ENCODE data around the gene CCL18. TPM values are rescaled to one million over a fixed set of nuclear protein-coding genes. Genes with fewer than 3 reads are reported as not detected.
"Not testable (repeated sequence)": the region's sequence is repeated elsewhere in the genome, so short reads cannot be mapped to it uniquely, and the experiment has no call there.

Gene CCL18
- total RNA-seq, 1 donor from 2014 or later = not detected

GRCh38 chr17:36081681-36082471 is 17.8 kb downstream of the CCL18 start:
- Mint-ChIP-seq H3K27ac (peak overlapping the region; percentile 9), H3K27me3 (ENCODE audit: low read depth) (peaks cover 19% of the 10 kb centered on the region), H3K4me1 (ENCODE audit: low read depth) (peaks cover 29% of the 10 kb centered on the region)
- H3K9me3 Mint-ChIP-seq; H3K4me3 Mint-ChIP-seq (ENCODE audit: low read depth); DNase-seq (ENCODE audit: low spot score); intact Hi-C loops (cut with micrococcal nuclease); H3K36me3 Mint-ChIP-seq (ENCODE audit: low read depth): not testable (repeated sequence)

DNA sequence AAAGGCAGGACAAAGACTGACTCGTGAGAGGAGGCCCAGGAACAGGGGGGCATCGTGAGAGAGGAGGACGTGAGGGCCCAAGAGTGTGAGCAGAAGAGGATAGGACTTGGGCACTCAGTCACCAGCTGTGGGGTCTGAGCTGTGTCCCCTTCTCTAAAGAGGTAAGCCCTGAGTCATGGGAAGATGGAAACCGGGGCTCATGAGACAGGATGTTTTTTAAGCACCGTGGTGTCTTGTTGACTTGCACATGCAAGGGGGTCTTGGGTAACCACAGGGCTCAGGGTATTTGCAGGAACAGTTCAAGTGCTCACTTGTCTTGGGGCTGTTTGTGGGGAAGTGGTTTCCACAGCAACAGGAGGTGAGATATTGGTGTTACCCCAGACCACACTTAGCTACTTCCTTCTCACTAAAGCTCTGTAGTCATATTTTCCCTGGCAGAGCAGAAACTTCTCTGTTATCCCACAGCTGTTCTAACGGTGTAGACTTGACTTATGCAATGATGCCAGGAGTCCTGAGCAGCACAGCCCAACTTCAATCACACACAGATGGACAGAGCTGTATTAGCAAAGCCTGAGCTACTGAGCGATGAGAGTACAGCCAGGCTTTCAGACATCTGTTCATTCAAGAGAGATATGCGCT is 18.5 kb downstream of the CCL18 start:
- Mint-ChIP-seq H3K4me1 (ENCODE audit: low read depth) (peaks cover 29% of the 10 kb centered on the region), H3K27me3 (ENCODE audit: low read depth) (peaks cover 14% of the 10 kb centered on the region), H3K27ac (peak overlapping the region; percentile 9)
- H3K4me3 Mint-ChIP-seq (ENCODE audit: low read depth); H3K9me3 Mint-ChIP-seq; H3K36me3 Mint-ChIP-seq (ENCODE audit: low read depth); intact Hi-C loops (cut with micrococcal nuclease): not testable (repeated sequence)
- peak; percentile 36 for DNase-seq (ENCODE audit: low spot score)

DNA sequence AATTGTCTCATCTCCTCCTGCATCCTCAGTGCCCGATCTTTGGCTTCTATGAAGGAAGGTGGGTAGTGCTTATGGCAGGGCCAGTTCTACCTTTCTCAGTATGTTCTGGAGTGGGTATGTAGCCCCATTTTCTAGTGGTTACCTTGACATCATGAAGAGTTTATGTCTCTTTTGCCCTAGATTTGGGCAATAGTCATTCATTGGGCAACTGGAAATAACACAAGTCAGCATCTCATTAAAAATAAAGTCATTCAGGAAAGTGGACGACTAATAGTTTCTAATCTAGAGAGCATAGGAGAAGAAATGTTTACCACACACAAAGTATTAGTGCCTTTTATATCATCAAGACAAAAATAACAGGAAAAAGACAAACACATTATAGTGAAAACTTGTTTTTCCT is 19.6 kb downstream of the CCL18 start:
- intact Hi-C loops (cut with micrococcal nuclease); H3K36me3 Mint-ChIP-seq (ENCODE audit: low read depth); H3K9me3 Mint-ChIP-seq; DNase-seq (ENCODE audit: low spot score); H3K4me3 Mint-ChIP-seq (ENCODE audit: low read depth); H3K27ac Mint-ChIP-seq; H3K27me3 Mint-ChIP-seq (ENCODE audit: low read depth): not testable (repeated sequence)
- peaks cover 29% of the 10 kb centered on the region for H3K4me1 Mint-ChIP-seq (ENCODE audit: low read depth)

DNA sequence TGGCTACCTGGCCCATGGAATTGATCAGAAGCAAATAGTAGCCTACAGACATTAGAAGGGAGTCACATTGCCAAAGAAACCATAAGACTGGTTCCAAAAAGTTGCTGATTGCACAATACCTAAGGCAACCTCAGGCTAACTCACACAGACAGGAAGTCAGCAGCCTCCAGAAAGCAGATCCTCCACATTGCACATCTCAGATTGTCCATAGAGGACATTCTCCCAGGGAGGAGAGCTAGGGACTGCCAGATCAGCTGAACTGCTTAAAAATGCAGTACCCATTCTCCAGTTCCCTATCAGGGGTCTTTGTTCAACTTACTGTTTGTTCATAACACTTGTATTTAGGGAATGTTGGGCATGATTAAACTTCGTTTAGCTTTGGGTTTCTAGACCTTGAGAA is 21.7 kb downstream of the CCL18 start:
- Mint-ChIP-seq H3K4me3 (ENCODE audit: low read depth) (no peak overlapping the region), H3K27me3 (ENCODE audit: low read depth) (peaks cover 13% of the 10 kb centered on the region), H3K4me1 (ENCODE audit: low read depth) (peaks cover 47% of the 10 kb centered on the region), H3K27ac (no peak overlapping the region), H3K9me3 (no peaks in the 10 kb centered on the region), H3K36me3 (ENCODE audit: low read depth) (no peaks in the 10 kb centered on the region)
- intact Hi-C loops (cut with micrococcal nuclease) = no loop called here
- no peak for DNase-seq (ENCODE audit: low spot score)

DNA sequence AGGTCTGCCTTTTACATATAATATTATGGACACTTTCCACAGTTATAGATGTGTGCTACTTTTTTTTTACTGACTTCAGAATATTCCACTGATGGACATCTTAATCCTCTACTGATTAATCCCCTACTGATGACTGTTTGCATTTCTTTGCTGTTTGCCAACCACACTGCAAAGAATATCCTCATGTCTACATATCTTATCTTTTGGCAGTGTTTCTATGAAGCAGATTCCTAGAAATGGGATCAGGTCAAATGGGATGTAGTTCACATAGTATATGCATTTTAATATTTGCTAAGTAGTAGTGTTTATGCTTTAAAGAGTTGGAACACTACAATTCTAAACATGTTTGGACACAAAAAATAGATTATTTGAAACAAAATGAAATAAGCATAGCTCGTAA is 22.7 kb downstream of the CCL18 start:
- Mint-ChIP-seq H3K27me3 (ENCODE audit: low read depth) (peaks cover 13% of the 10 kb centered on the region), H3K27ac (no peak overlapping the region), H3K9me3 (no peaks in the 10 kb centered on the region), H3K4me1 (ENCODE audit: low read depth) (peaks cover 47% of the 10 kb centered on the region), H3K4me3 (ENCODE audit: low read depth) (no peak overlapping the region), H3K36me3 (ENCODE audit: low read depth) (no peaks in the 10 kb centered on the region)
- intact Hi-C loops (cut with micrococcal nuclease) = no loop called here
- DNase-seq (ENCODE audit: low spot score) = no peak

GRCh38 chr17:36087471-36087870 is 23.4 kb downstream of the CCL18 start:
- intact Hi-C loops (cut with micrococcal nuclease); H3K9me3 Mint-ChIP-seq; DNase-seq (ENCODE audit: low spot score); H3K27ac Mint-ChIP-seq; H3K36me3 Mint-ChIP-seq (ENCODE audit: low read depth); H3K4me3 Mint-ChIP-seq (ENCODE audit: low read depth): not testable (repeated sequence)
- Mint-ChIP-seq H3K27me3 (ENCODE audit: low read depth) (peaks cover 14% of the 10 kb centered on the region), H3K4me1 (ENCODE audit: low read depth) (peaks cover 47% of the 10 kb centered on the region)

- intact Hi-C loops (cut with micrococcal nuclease); H3K9me3 Mint-ChIP-seq; DNase-seq (ENCODE audit: low spot score); H3K27ac Mint-ChIP-seq; H3K4me3 Mint-ChIP-seq (ENCODE audit: low read depth); H3K36me3 Mint-ChIP-seq (ENCODE audit: low read depth): not testable (repeated sequence)
- peaks cover 14% of the 10 kb centered on the region for H3K27me3 Mint-ChIP-seq (ENCODE audit: low read depth)
- H3K4me1 Mint-ChIP-seq (ENCODE audit: low read depth) = peaks cover 47% of the 10 kb centered on the region
These were observed 24.0 kb downstream of the CCL18 start for GRCh38 chr17:36087897-36088572.

DNA sequence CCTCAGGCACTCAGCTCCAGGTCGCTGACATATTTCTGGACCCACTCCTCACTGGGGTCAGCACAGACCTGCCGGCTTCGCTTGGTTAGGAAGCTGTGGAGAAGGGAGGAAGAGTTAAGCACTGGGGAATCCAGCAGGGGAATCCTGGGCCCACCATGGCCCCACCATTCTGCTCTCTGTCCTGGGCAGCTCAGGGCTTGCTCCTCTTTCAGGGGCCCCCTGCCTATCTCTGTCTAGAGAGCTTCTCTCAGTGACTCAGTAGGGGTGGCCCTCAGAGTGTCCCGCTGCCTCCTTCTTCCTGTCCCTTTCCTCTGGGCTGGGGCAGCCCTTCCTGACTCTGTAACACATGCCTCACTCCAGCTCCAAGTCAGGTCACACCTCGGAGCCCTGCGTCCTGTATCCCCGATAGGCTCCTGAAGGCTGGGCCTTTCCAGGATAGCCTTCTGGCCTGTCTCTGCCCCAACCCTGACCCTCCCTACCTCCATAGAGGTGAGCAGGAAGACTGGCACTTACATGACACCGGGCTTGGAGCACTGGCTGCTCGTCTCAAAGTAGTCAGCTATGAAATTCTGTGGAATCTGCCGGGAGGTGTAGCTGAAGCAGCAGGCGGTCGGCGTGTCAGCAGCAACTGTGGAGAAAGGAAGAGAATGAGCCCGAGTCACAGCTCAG is 24.7 kb downstream of the CCL18 start:
- DNase-seq (ENCODE audit: low spot score) = no peak
- Mint-ChIP-seq H3K9me3 (no peaks in the 10 kb centered on the region), H3K27ac (peak overlapping the region; percentile 36), H3K27me3 (ENCODE audit: low read depth) (peaks cover 18% of the 10 kb centered on the region), H3K4me1 (ENCODE audit: low read depth) (peaks cover 43% of the 10 kb centered on the region), H3K36me3 (ENCODE audit: low read depth) (no peaks in the 10 kb centered on the region), H3K4me3 (ENCODE audit: low read depth) (peak overlapping the region; percentile 56)
- intact Hi-C loops (cut with micrococcal nuclease) = no loop called here

DNA sequence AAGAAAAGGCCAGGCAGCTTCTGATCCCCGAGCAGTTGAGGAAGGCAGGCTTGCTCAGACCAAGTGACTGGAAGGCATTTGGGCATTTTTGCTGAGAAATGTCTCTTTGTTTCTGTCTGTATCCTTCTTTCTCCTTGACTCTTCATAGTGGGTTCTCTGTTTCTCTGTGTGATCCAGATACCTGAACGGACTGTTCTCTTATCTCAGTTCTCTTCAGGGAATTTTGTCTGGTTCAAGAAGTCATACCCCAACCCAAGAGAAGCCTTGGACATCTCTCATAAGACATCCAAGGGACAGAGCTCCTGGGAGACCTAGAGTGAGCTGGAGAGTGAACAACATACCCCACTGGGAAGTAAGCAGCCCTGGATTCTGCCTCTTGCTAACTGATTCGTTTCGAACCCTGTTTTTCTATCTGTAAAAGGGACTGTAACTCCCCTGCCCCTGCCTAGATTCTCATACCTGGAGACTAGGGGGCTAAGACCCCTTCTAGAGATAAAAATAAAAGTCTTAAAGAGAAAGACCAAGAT is 25.3 kb downstream of the CCL18 start:
- Mint-ChIP-seq H3K9me3 (no peaks in the 10 kb centered on the region), H3K36me3 (ENCODE audit: low read depth) (no peaks in the 10 kb centered on the region), H3K4me3 (ENCODE audit: low read depth) (peak overlapping the region; percentile 56), H3K27me3 (ENCODE audit: low read depth) (peaks cover 19% of the 10 kb centered on the region), H3K27ac (peak overlapping the region; percentile 36), H3K4me1 (ENCODE audit: low read depth) (peaks cover 43% of the 10 kb centered on the region)
- DNase-seq (ENCODE audit: low spot score) = no peak
- intact Hi-C loops (cut with micrococcal nuclease) = no loop called here

DNA sequence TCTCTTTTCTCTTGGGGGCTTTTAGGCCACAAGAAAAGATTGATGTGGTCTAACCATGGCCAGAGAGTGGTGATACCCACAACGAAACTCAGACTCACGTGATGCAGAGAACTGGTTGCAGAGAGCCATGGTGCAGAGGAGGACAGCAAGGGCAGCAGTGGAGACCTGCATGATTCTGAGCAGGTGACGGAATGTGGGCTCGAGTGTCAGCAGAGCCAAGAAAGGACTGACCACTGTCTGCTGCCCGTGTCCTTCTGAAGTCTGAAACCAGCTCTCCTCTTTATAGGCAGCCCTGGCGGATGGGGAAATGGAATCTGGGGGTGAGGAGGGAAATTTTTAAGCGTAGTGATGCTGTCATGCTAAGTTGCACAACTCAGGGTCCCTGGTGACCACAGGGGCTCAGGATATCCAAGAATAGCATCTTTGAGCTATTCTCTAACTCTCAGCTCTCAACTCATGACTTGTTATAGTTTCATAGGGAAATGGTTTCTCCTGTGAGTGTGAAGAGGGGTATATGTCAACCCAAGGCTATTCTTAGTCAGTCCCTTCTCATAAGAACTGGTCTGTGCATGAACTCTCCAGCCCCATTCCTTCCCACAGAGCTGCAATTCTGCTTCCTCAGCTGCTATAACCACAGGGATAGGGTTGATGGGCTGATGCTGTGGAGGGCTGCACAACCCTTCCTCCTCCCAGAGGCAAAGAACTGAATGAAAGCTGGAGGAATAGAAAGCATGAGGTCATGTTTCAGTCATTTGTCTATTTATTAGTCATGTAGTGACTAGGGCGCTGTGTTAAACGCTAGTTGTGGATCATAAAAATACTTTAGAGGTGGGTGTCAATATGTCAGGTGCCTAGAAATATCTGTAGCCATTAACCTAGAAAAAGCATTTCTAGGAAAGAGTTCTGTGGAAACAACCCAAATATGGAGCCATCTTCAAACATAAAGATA is 26.1 kb downstream of the CCL18 start, which contains the start of gene CCL3:
CCL3 (minus strand) TSS at position 256 of the 949 bp plus-strand sequence; CDS start at position 171, 85 bp downstream.
- Mint-ChIP-seq H3K9me3 (no peaks in the 10 kb centered on the region), H3K36me3 (ENCODE audit: low read depth) (no peaks in the 10 kb centered on the region), H3K4me1 (ENCODE audit: low read depth) (peaks cover 43% of the 10 kb centered on the region), H3K27ac (peak within 1 kb of the TSS; percentile 85), H3K27me3 (ENCODE audit: low read depth) (peaks cover 25% of the 10 kb centered on the region), H3K4me3 (ENCODE audit: low read depth) (peak within 1 kb of the TSS; percentile 56)
- intact Hi-C loops (cut with micrococcal nuclease) = loop anchor here (1.0 to 5.0 kb wide), 3 partner anchors 16 to 193 kb away; no protein-coding TSS in a partner anchor
- no peak for DNase-seq (ENCODE audit: low spot score)

- no peak overlapping the region for H3K4me3 Mint-ChIP-seq (ENCODE audit: low read depth)
These were observed 28.2 kb downstream of the CCL18 start for GRCh38 chr17:36092230-36092629.

More at GRCh38 chr17:36092230-36092629, 28.2 kb downstream of the CCL18 start:
- Mint-ChIP-seq H3K9me3 (no peaks in the 10 kb centered on the region), H3K4me1 (ENCODE audit: low read depth) (peaks cover 40% of the 10 kb centered on the region), H3K36me3 (ENCODE audit: low read depth) (no peaks in the 10 kb centered on the region), H3K27ac (no peak overlapping the region), H3K27me3 (ENCODE audit: low read depth) (peaks cover 24% of the 10 kb centered on the region)
- DNase-seq (ENCODE audit: low spot score) = no peak
- intact Hi-C loops (cut with micrococcal nuclease) = loop anchor here (5.0 kb wide), 1 partner anchor 195 kb away; no protein-coding TSS in a partner anchor
